ENCODE measurements around the gene FXYD7. TPM values are rescaled to one million over a fixed set of nuclear protein-coding genes. Genes with fewer than 3 reads are reported as not detected.

Gene FXYD7
- total RNA-seq, 1 donor from 2014 or later = not detected

DNA sequence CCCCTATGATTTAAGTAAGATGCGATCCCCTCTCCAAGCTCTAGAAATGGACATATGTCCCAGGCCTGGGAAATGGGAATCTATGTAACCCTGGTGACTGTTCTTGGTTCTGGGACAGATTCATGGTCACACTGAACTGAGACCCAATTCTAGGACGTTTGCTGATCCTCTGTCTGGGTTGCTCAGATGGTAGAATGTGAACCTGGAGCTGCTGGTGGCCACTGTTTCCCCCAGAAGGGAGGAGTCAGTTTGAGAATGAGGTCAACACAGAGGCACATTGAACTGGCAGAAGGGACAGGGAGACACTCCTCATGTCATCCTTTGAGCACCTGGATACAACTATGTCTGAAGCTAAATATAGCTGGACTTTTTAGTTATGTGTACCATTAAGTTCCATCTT, 56.4 kb downstream of the FXYD7 start:
- DNase-seq (ENCODE audit: low read depth) = no peak

DNA sequence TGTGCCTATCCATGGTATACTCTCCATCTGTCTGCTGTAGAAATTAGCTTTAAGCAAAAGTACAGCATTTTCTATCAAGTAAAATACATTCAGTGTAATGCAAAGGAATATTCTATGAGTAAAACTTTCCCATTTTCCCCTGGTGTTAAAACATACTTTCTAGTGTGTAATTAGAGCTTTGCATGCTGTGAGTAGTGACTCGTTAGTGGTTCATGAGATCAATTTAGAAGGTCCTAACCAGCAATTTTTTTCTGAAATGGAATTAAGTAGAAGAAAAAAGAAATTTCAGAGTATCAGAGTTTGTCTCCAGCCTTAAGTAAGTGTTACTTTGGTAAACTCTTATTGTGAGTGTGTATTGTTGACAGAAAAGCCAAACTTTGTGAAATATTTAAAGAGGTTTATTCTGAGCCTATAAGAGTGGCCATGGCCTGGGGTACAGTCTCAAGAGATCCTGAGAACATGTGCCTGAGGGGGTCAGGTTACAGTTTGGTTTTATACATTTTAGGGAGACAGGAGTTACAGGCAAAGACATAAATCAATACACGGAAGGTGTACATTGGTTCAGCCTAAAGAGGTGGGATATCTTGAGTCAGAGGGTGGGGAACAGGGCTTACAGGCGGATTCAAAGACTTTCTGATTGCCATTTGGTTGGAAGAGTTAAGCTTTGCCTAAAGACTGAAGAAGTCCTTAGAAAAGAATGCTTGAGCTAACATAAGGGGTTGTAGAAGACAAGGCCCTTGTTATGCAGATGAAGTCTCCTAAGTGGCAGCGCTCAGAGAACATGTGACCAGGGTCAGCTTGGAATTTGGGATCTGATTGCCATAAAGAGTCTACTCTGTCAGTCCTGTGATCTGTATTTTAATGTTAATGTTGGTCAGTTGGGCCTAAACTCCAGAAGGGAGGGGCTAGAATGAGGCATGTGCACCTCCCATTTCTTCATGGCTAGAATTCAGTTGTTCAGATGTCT, 60.0 kb downstream of the FXYD7 start:
- no peak for DNase-seq (ENCODE audit: low read depth)

Other genes starting within 250 kb of the FXYD7 start
- 0.69 and 4.7 TPM in 2 replicates for gene ZNF30, start 216.4 kb upstream of the FXYD7 start, total RNA-seq
- 9.2 and 12.8 TPM in 2 replicates for gene ZNF792, start 179.0 kb upstream of the FXYD7 start, total RNA-seq
- gene GRAMD1A, start 142.9 kb upstream of the FXYD7 start, total RNA-seq = 9.9 and 31.7 TPM in 2 replicates
- 0.52 and 2.7 TPM in 2 replicates for gene SCN1B, start 112.8 kb upstream of the FXYD7 start, total RNA-seq
- 1.2 and 4.2 TPM in 2 replicates for gene HPN, start 101.5 kb upstream of the FXYD7 start, total RNA-seq
- gene FXYD3, start 27.4 kb upstream of the FXYD7 start, total RNA-seq = not detected in 2 replicates
- not detected in 2 replicates for gene LGI4, start 8.2 kb upstream of the FXYD7 start, total RNA-seq
- gene FXYD1, start 4.4 kb upstream of the FXYD7 start, total RNA-seq = not detected in 2 replicates
- 7.2 and 10.1 TPM in 2 replicates for gene FXYD5, start 11.5 kb downstream of the FXYD7 start, total RNA-seq
- gene FAM187B, start 85.5 kb downstream of the FXYD7 start, total RNA-seq = not detected in 2 replicates
- 26.6 and 42.8 TPM in 2 replicates for gene LSR, start 105.7 kb downstream of the FXYD7 start, total RNA-seq
- gene USF2, start 125.7 kb downstream of the FXYD7 start, total RNA-seq = 29.2 and 49.7 TPM in 2 replicates
- 0.05 TPM in 1 of 2 replicates, not detected in the other for gene HAMP, start 139.3 kb downstream of the FXYD7 start, total RNA-seq
- gene MAG, start 148.9 kb downstream of the FXYD7 start, total RNA-seq = not detected in 2 replicates
- gene CD22, start 185.9 kb downstream of the FXYD7 start, total RNA-seq = not detected in 2 replicates
- not detected in 2 replicates for gene FFAR1, start 204.6 kb downstream of the FXYD7 start, total RNA-seq
- not detected in 2 replicates for gene FFAR3, start 215.2 kb downstream of the FXYD7 start, total RNA-seq
- not detected in 2 replicates for gene GPR42, start 227.8 kb downstream of the FXYD7 start, total RNA-seq